Stimulated activated CD8-positive, alpha-beta memory T cell treated with anti-CD3 and anti-CD28 coated beads, Interleukin-15, amount 100 ng/mL, for 4 hours (primary cell): Measurements from ENCODE around the gene DENND1B.

Experiments
- DNase-seq, 2 donors: peaks; one replicate each; pipeline ENCODE4 v3.0.0-alpha.2; 2020; ENCODE audit warnings: low read depth in 2 of 2

DENND1B gene

GRCh38 chr1:197775282-197776262 is at the start of gene DENND1B:
TSS of gene DENND1B (minus strand) at chr1:197775480. CDS start at chr1:197775155, 325 bp downstream.
- DNase-seq = peak; percentile 56 to 71

DNA sequence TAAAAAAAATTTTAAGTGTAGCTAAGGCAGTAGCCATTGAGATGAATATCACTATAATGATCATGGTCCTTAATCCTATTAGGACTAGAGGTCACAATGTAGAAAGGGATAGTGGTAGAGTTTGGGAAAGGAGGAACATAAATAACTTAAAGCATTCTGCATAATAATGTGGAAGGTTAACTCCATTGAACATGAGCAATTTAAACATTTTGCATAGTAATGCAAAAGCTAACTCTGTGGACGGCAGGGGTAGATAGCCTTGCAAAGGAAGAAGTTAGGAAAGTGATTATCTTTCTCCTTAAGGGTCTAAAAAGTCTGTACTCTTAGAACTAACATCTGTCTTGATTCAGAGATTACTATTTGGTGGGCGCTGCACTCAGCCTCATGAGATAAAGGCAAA is 39.0 kb upstream of the DENND1B start:
- DNase-seq = no peak

DNA sequence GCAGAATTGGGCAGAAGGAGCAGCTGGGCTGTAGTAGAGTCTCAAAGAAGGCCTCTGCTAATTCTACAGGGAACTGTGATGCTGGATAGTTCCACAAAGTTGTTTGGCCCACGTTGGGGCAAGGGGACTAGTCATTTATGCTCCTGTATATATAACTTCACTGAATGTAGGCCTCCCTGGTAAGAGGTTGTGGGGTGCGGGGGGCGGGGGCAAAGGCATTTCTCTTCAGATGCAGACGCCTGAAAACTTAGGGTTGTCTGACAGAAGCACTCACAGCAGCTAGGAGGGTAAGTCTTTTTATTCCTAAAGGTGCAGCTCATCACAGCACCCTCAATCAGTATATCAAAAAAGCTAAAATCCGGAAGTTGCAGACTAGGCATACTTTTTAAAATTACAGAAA is 38.5 kb upstream of the DENND1B start:
- no peak for DNase-seq

GRCh38 chr1:197811769-197812168 is 36.5 kb upstream of the DENND1B start:
- DNase-seq = no peak

GRCh38 chr1:197810812-197811211 is 35.5 kb upstream of the DENND1B start:
- DNase-seq = no peak

- no peak for DNase-seq
Measured at GRCh38 chr1:197808880-197809279, 33.6 kb upstream of the DENND1B start.

DNA sequence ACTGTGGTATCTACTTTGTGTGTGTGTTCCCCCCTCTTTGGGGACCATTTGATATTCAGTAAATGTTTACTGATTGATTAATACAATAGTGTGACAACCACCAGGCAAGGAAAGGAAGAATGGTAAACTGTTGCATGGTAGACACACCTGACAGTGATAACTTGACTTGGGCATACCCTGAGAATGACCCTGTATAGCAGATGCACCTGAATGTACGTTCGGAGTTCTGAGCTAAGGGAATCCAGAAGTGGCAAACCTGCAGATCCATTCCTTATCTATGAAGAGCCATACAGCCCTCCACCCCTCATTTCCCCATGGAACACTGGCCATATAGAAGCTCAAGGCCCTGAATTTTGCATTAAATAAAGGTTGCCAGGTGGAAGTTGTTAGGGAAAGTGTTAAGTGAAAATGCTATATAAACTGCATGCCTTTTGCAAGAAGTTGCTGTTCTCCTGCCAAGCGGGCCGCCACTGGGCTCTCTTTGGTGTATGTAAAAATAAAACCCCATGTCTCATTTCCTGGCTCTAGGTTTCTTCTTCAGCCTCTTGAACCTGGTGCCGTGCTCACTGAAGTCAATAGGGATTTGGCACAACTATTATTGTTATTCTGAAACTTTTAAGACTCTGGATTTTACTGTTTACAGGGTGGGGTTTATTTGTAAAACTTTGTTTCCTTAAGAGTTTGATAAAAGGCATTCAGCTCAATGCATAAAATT is 32.6 kb upstream of the DENND1B start:
- DNase-seq = no peak

DNA sequence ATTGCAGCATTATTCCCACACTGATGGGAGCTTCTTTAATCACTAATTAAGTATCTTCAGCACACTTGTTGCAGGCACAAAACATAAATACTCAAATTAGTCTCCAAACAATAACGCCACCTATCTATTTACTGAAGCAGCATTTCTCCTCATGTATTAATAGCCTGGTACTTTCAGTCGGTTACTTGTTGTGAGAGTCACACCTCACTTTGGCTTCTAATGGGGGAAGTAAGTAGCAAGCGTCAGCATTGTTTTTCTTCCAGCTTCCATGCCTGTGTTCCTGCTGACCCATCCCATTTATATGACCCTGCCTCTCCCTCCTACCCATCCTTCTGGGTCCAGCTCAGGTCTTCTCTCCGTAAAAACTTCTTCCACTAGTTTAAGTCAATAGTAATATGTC is 31.9 kb upstream of the DENND1B start:
- no peak for DNase-seq

- no peak for DNase-seq
Measured at GRCh38 chr1:197806718-197807117, 31.4 kb upstream of the DENND1B start.

DNA sequence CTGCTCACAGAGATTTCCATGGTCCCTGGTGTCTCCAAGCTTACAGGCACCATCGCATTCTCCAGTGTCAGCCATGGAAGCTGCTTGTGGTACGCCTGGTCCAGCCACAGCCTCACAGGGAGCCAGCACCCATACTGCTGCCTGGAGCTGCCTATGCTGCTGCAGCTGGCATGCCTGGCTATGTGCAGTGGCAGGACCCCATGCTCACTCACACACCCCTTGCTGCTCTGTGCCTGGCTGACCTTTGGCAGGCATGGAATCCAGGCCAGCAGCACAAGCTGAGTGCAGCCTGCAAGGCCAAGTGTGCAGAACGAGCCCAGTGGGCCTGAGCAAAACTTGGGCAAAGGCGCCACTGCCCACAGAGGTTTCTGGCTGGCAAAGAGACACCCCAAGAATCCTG is 26.4 kb upstream of the DENND1B start:
- no peak for DNase-seq

GRCh38 chr1:197801111-197801482 is 25.8 kb upstream of the DENND1B start:
- DNase-seq = no peak

GRCh38 chr1:197800379-197801110 is 25.3 kb upstream of the DENND1B start:
- DNase-seq = no peak

DNA sequence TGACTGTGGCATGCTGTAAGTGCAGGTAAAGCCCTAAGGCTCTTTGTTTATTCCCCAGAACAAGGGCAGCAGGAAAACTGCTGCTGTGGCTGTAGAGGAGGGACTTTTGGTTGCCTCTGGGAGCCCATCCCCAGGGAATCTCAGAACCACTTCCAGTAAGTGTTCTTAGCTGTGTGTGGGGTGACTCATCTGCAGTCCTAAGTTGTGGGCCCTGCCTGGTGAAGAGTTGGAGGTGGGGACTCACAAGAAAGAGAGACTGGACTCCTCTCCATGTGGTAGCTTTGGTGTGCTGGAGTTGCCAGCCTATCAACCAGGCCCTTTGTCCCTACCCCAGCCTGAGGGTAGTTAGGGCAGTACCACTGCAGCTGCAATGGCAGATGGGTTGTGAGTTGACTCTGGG is 24.0 kb upstream of the DENND1B start:
- no peak for DNase-seq

- DNase-seq = no peak
Measured at GRCh38 chr1:197798492-197798891, 23.2 kb upstream of the DENND1B start.

DNA sequence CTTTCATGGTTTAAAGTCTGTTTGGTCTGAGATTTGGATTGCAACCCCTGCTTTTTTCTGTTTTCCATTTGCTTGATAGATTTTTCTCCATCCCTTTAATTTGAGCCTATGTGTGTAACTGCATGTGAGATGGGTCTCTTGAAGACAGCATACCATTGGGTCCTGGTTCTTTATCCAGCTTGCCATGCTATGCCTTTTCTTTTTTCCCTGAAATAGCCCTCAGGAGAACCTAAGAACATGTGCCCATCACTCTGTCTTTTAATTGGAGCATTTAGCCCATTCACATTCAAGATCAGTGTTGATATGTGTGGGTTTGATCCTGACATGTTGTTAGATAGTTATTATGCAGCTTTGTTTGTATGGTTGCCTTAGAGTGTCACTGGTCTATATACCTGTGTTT is 21.7 kb upstream of the DENND1B start:
- DNase-seq = no peak

DNA sequence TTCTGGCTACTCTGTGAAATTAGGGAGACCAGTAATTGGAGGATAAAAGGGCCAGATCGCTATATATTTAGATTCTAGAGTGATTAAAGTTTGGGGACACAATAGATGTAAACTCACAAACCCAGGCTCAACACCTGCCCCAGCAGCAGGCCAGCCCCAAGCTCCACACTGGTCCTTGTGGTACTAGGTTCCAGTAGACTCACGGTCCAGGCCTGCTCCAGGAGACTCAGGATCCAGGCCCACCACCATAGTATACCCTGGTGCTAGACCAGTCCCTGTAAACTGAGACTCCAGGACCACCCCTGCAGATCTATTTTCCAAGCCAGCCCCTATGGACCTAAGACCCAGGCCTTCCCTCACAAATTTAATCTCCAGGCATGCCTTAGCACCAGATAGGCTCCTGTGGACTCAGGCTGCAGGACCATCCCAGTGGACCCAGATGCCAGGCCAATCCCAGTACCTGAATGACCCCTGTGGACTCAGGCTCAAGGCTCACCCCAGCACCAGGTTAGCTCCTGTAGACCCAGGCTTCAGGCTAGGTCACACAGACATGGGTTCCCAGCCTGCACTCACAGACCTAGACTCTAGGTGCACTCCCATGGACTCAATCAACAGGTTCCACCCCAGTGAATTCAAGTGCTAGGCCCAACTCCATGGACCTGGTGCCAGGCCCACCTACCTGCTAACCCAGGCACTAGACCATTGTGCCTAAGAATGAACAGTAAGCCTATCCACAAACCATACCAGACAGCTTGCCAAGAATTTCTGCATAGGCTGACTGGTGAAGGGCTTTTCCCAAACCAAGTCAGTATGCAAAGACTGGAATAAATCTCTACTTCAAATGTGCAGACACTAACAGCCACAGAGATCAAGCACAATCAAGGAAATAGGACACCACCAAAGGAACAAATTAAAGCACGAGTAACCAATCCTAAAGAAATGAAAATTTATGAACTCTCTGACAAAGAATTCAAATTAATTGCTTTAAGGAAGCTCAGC is 13.8 kb upstream of the DENND1B start:
- DNase-seq = no peak

DNA sequence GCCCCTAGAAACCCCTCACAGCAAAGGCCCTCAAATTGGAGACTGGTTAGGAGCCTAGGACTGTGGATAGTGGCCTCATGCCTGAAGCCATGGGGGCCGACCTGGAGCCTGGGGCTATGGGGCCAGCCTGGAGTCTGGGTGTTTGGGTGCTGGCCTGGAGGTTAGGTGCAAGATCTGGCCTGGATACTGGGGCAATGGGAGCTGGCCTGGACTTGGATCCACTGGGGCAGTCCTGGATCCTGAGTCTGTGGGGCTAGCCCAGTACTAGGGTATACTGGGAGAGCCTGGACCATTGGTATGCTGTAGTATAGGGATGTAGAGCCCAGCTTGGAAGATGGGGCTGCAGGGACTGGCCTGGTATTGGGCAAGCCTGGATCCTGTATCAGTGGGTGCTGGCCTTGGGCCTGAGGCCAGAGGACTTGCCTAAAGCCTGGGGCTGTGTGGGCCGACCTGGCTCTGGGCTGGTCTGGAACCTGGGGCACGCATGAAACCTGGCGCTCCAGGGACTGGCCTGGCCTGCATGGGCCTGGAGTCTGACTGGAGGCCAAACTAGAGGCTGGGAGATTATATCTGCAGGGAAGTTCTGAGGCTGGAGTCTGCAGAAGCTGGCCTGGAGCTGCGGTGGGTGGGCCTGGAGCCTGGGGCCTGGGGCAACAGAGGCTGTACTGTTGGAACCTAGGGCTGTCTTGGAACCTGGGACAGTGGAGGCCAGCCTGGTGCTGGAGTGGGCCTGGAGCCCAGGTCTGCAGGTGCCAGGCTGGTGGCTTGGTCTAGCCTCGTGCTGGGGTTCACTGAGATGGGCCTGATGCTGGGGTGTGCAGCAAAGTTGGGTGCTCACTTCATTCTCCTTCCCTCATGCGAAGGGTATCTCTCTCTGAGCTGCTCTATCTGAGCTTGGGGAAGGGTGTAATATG is 12.6 kb upstream of the DENND1B start:
- no peak for DNase-seq

DNA sequence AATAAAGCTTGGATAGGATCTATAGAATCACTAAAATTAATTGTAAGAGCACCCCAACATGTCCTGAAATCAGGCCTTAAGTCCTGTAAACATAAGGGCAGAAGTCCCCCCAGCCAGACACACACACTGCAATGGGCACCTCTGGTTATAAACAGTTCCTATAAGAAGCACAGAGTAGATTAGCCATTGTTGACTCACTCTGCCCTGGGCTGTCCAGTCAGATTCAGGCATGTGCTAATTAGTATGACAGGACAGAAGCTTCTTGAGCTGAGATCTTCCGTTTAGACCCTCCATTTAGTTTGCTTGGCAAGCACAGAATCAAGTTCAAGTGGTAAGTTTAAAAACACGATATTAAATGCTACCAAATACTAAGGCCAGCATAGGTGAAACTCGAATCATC is 11.8 kb upstream of the DENND1B start:
- no peak for DNase-seq

- no peak for DNase-seq
Measured at GRCh38 chr1:197786280-197786679, 11.0 kb upstream of the DENND1B start.

- DNase-seq = no peak
Measured at GRCh38 chr1:197783510-197783948, 8.2 kb upstream of the DENND1B start.
